Upper lobe of left lung (tissue), 6 donors: ENCODE data around the gene DRC7. TPM values are rescaled to one million over a fixed set of nuclear protein-coding genes. Genes with fewer than 3 reads are reported as not detected.
"Not testable (repeated sequence)": the region's sequence is repeated elsewhere in the genome, so short reads cannot be mapped to it uniquely, and the experiment has no call there.

Experiments
- ATAC-seq, 2 donors: fragments of 200-7000 bp; cut with Tn5 transposase; one replicate each; pipeline ENCODE4 v1.9.1; 2022; ENCODE audit warnings: mild to moderate bottlenecking in 2 of 2, moderate library complexity in 2 of 2; ENCODE audit not compliant: low FRiP score in 2 of 2
- DNase-seq, 2 donors: peaks; one replicate each; pipeline ENCODE4 v3.0.0-alpha.2; 2019 to 2020
- H3K27ac ChIP-seq, 4 donors: fragments of 200-600 bp; sonication (generic); one replicate each; pipeline ENCODE4 v1.5.1; 2016 to 2019
- H3K27me3 ChIP-seq, 4 donors: fragments of 200-600 bp; sonication (generic); one replicate each; pipeline ENCODE4 v1.5.1; 2017 to 2019
- H3K36me3 ChIP-seq, 4 donors: fragments of 200-600 bp; sonication (generic); one replicate each; pipeline ENCODE4 v1.5.1; 2016 to 2019
- H3K4me1 ChIP-seq, 4 donors: fragments of 200-600 bp; sonication (generic); one replicate each; pipeline ENCODE4 v1.5.1; 2018 to 2019
- H3K4me3 ChIP-seq, 4 donors: fragments of 200-600 bp; sonication (generic); one replicate each; pipeline ENCODE4 v1.5.1; 2017 to 2019; ENCODE audit warnings: mild to moderate bottlenecking in 2 of 4, moderate library complexity in 1 of 4
- H3K9me3 ChIP-seq, 4 donors: fragments of 200-600 bp; sonication (generic); one replicate each; pipeline ENCODE4 v1.5.1; 2018 to 2019
- CTCF ChIP-seq, 6 experiments: fragments of 450-650 bp in 4 of 6; fragments of 200-600 bp in 2 of 6; sonication (generic) in 2 of 6; IDR thresholded peaks; one replicate each; pipeline ENCODE4 v1.5.1; 2016 to 2019; ENCODE audit warnings: antibody characterized with exemption in 6 of 6
- EP300 ChIP-seq, 4 donors: sonication (generic); formaldehyde crosslinking; IDR thresholded peaks; one replicate each; pipeline ENCODE4 v1.5.1; 2017; ENCODE audit warnings: antibody characterized with exemption in 4 of 4, control low read depth in 2 of 4
- POLR2A ChIP-seq, 4 donors: fragments of 450-650 bp; IDR thresholded peaks; one replicate each; pipeline ENCODE4 v1.5.1; 2016 to 2017; ENCODE audit warnings: antibody characterized with exemption in 4 of 4, mild to moderate bottlenecking in 2 of 4
- POLR2AphosphoS5 ChIP-seq, 2 donors: sonication (generic); formaldehyde crosslinking; IDR thresholded peaks; one replicate each; pipeline ENCODE4 v1.5.1; 2017; ENCODE audit warnings: antibody characterized with exemption in 2 of 2
- WGBS, 2 donors: methylation state at CpG; one replicate each; pipeline ENCODE4 v1.1.5; 2017 to 2018; 5-methylcytosine and 5-hydroxymethylcytosine counted together
- total RNA-seq, 6 donors: library from RNA; depleted of rRNA in 4 of 6; stranded (reverse); fragments of >200 nt in 4 of 6; gene quantifications; one replicate each; pipeline versions ENCODE4 v1.1.0 to v1.2.1, GENCODE V29; 2016 to 2021
- donor health status: DM: no; HTN: no; CAD: no; lungs with moderate emphysema.
- donor health status: DM: no; HTN: yes; CAD: no; lungs with severe emphysema.

Gene DRC7
- total RNA-seq, 6 donors from 2014 or later = 1.2 to 15.9 (median 7.8) TPM

- H3K9me3 ChIP-seq = no peaks in the 10 kb centered on the region
- no peak for TF ChIP-seq CTCF (IDR thresholded peaks at IDR 0.05)
- no peak for TF ChIP-seq POLR2A (IDR thresholded peaks at IDR 0.05)
- no peak for TF ChIP-seq POLR2AphosphoS5 (IDR thresholded peaks at IDR 0.05)
- TF ChIP-seq EP300 (IDR thresholded peaks at IDR 0.05) = no peak
- no peaks in the 10 kb centered on the region for H3K27me3 ChIP-seq
- no peak for DNase-seq
- no peaks in the 10 kb centered on the region for H3K36me3 ChIP-seq
- H3K4me3 ChIP-seq = no peak overlapping the region
- no peak for ATAC-seq
- no peaks in the 10 kb centered on the region for H3K4me1 ChIP-seq
- WGBS, 2 donors = 88 to 92% methylated on average over 3 of the region's 3 CpGs
- H3K27ac ChIP-seq = no peak overlapping the region
Measured at GRCh38 chr16:57711993-57712392, 17.4 kb downstream of the DRC7 start.

GRCh38 chr16:57712569-57712968 lies 18.0 kb downstream of the DRC7 start:
- H3K27me3 ChIP-seq, ATAC-seq, H3K36me3 ChIP-seq, H3K27ac ChIP-seq, H3K9me3 ChIP-seq, H3K4me3 ChIP-seq, DNase-seq, H3K4me1 ChIP-seq: not testable (repeated sequence)
- WGBS, 2 donors = 74 to 77% methylated on average over 6 of the region's 6 CpGs

- Histone ChIP-seq H3K27me3 (no peaks in the 10 kb centered on the region), H3K4me3 (no peak overlapping the region), H3K36me3 (no peaks in the 10 kb centered on the region), H3K4me1 (no peaks in the 10 kb centered on the region), H3K27ac (no peak overlapping the region), H3K9me3 (no peaks in the 10 kb centered on the region)
- ATAC-seq (no peak), DNase-seq (no peak)
- TF ChIP-seq POLR2AphosphoS5 (IDR thresholded peaks at IDR 0.05) (no peak), POLR2A (IDR thresholded peaks at IDR 0.05) (no peak), CTCF (IDR thresholded peaks at IDR 0.05) (no peak), EP300 (IDR thresholded peaks at IDR 0.05) (no peak)
- 87 to 89% methylated on average over 8 of the region's 8 CpGs for WGBS, 2 donors
Measured at GRCh38 chr16:57713596-57713995, 19.0 kb downstream of the DRC7 start.

GRCh38 chr16:57714047-57714446 lies 19.4 kb downstream of the DRC7 start:
- H3K27ac ChIP-seq = no peak overlapping the region
- H3K4me3 ChIP-seq = no peak overlapping the region
- TF ChIP-seq POLR2AphosphoS5 (IDR thresholded peaks at IDR 0.05) (no peak), POLR2A (IDR thresholded peaks at IDR 0.05) (no peak), EP300 (IDR thresholded peaks at IDR 0.05) (no peak), CTCF (IDR thresholded peaks at IDR 0.05) (no peak)
- WGBS, 2 donors = 88 to 95% methylated on average over 6 of the region's 6 CpGs
- H3K9me3 ChIP-seq = no peaks in the 10 kb centered on the region
- H3K36me3 ChIP-seq = no peaks in the 10 kb centered on the region
- no peaks in the 10 kb centered on the region for H3K27me3 ChIP-seq
- H3K4me1 ChIP-seq = no peaks in the 10 kb centered on the region
- no peak for DNase-seq
- no peak for ATAC-seq

GRCh38 chr16:57720142-57720575 lies 25.6 kb downstream of the DRC7 start:
- H3K4me1 ChIP-seq = no peaks in the 10 kb centered on the region
- H3K4me3 ChIP-seq = no peak overlapping the region
- ATAC-seq (peak in 1 of 2 donors; percentile 57), DNase-seq (peak in 1 of 2 donors; percentile 73)
- H3K9me3 ChIP-seq = no peaks in the 10 kb centered on the region
- no peaks in the 10 kb centered on the region for H3K36me3 ChIP-seq
- H3K27ac ChIP-seq = no peak overlapping the region
- WGBS, 2 donors = 69 to 97% methylated on average over 2 to 3 of the region's 3 CpGs
- H3K27me3 ChIP-seq = no peaks in the 10 kb centered on the region
- TF ChIP-seq CTCF (IDR thresholded peaks at IDR 0.05) (peak; percentile 27 to 62 (median 54)), POLR2A (IDR thresholded peaks at IDR 0.05) (no peak)
